Bone marrow (tissue), 2 donors: ENCODE data around the gene KRT10.
"Not testable (repeated sequence)": the region's sequence is repeated elsewhere in the genome, so short reads cannot be mapped to it uniquely, and the experiment has no call there.

Experiments used
- DNase-seq, 2 donors: peaks; one replicate each; lab custom pipeline; 2025; lab: John Stamatoyannopoulos, UW

KRT10 gene

DNA sequence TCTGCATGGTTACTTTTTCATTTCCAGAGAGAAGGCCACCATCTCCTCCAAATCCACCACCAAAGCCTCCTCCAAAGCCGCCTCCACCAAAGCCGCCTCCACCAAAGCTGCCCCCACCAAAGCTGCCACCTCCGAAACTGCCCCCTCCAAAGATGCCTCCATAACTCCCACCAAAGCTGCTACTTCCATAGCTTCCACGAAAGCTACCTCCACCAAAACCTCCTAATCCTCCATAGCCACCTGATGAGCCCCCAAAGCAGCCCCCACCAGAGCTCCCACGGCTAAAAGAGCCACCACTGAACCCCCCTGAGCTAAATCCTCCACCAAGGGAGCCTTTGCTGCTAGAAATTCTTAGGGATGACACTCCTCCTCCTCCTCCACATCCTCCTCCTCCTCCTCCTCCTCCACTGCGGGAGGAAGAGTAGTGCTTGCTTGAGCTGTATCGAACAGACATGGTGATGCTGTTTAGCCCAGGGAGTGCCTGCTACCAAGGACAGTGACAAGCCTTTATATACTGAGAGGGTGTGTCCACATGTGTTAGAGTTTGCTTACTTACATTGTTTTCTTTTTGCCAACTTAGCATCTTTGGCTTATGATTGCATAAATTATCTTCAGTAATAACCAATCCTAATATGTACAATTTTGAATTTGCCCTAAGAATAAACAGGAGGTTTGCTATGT, at the start of gene KRT10:
KRT10 (minus strand) TSS at position 483 of the 681 bp plus-strand sequence; CDS start at position 454, 29 bp downstream.
- DNase-seq: no peak

GRCh38 chr17:40871316-40871715, 48.9 kb upstream of the KRT10 start:
- no peak for DNase-seq

DNA sequence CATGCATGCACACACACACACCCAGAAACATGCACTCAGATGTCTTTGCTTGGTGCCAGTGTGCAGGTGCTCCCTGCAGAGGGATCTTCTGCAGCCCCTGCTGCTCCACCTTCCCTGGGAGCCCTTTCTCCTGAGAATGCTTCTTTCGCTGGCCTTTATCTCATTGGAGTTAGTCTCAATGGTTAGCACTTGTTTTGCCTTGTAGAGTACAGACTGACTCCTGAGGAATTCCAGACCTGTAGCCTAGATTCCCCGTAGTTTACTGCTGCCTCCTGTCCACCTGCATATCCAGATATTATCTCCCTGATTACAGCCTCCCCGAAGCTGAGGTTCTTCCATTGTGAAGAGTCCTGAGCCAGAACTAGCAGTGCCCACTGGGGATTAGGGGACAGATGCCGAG, 47.7 kb upstream of the KRT10 start:
- DNase-seq: no peak

DNA sequence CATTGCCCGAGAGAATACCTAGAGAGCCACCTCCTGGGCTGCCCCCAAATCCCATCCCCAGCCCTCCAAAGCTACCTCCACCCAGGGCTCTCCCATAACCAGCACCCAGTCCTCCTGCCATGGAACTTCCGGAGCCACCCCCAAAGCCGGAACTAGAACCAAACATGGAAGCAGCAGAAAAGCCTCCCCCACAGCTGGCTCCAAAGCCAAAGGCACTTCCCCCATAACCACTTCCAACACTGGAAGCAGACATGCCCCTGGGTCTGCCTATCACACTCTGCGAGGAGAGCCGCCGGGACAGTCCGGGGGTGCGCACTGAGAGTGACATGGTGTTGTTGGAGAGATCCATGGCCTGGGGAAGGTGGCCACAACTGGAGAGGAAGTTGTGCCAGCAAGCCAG, 44.4 kb upstream of the KRT10 start, which contains the start of gene KRT12:
KRT12 (minus strand) TSS at position 386 of the 400 bp plus-strand sequence; CDS start at position 349, 37 bp downstream.
- no peak for DNase-seq

- no peak for DNase-seq
Measured at GRCh38 chr17:40864661-40865390, 42.4 kb upstream of the KRT10 start.

- DNase-seq: no peak
Measured at GRCh38 chr17:40862985-40863733, 40.7 kb upstream of the KRT10 start.

- DNase-seq: no peak
Measured at GRCh38 chr17:40859536-40859935, 37.1 kb upstream of the KRT10 start.

GRCh38 chr17:40858667-40859066, 36.3 kb upstream of the KRT10 start:
- not testable (repeated sequence) for DNase-seq

DNA sequence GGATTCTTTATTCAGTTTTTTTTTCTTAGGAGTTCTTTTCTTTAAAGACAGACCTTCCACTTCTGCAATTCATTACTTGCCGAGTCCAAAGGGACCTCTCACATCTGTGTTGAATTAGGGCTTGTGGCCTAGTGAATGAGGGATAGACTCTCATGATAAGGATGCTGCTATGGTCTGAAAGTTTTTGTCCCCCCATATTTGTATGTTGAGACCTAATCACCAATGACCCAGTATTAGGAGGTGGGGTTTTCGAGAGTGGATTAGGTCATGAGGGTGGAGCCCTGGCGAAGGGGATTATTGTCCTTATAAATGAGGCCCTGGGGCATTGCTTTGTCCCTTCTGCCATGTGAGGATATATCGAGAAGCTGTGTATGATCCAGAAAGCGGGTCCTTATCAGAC, 35.1 kb upstream of the KRT10 start:
- DNase-seq: no peak

GRCh38 chr17:40854175-40854814, 31.9 kb upstream of the KRT10 start:
- DNase-seq: no peak

DNA sequence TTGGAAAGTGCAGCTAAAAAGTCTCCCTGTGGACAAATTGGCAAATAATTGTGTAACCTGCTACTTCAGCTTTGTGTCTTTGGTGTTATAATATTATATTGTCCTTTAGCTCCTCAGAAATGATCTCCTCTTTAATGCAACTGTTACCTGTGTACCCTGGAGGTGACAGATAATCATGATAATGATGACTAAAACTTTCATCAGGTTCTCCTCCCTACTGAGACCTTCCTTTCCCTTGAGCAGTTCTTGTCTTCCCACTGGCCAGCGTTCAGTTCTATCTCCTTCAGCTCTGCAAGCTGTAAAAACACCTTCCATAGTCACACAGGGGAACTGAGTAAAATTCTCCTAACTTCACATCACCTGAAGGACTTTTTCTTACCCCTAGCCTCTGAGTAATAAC, 29.9 kb upstream of the KRT10 start:
- DNase-seq: no peak

- no peak for DNase-seq
Measured at GRCh38 chr17:40850293-40850972, 28.0 kb upstream of the KRT10 start.

DNA sequence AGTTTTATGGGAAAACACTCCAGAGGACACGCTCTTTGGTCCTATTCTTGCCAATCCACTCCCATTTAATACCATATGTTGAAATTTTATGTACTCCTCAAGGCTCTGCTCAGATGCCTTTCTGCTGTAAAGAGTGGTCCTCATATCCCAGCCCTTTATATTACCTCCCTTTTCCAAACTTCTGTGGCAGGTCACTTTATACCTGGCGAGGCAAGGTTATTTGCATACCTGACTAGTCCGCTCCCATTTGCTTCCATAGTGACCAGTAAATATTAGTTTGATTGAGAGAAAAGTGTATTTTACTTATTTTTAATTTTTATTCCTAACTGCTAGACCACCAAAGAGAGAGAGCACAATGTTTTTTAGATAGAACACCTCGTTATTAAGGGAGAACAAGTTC, 27.3 kb upstream of the KRT10 start:
- DNase-seq: no peak

- DNase-seq: no peak
Measured at GRCh38 chr17:40848583-40849235, 26.3 kb upstream of the KRT10 start.

GRCh38 chr17:40846515-40847144, 24.2 kb upstream of the KRT10 start:
- DNase-seq: no peak

GRCh38 chr17:40844671-40845107, 22.3 kb upstream of the KRT10 start:
- DNase-seq: no peak

- DNase-seq: no peak
Measured at GRCh38 chr17:40843242-40843641, 20.8 kb upstream of the KRT10 start.

DNA sequence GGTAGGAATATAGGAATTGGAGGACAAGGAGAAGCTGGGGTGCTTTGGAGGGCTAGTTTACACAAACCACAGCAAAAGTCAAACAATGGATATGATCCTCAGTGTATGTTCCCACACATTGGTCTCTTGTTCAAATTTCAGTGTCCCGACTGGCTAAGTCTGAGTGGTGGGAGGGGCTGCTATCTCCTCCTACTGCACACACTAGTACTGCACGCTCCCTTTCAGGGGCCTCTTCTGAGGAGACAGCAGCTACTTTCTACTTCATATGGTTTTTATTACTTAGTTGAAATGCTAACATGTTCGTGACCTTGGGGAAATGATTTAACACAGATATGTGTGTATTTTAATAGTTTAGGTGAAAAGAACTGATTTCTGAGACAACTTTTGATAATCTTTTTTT, 18.8 kb upstream of the KRT10 start:
- no peak for DNase-seq

DNA sequence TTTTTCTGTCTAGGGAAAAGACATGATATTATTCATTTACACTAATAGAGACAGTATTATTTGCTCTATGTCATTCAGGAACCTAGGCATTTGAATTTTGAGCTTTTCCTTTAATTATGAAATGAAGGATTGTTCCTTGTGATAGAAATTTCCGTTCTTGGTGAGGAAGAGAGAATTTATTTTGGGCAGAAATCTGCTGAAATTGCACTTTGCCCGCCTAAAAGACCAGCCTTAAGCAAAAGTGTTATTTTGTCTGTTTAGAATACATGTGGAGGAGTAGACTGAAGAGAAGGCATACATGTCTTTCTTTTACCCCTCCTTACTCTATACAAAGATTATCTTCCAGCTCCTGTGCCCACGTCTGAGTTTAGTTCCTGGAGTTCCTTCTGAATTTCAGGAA, 16.8 kb upstream of the KRT10 start:
- DNase-seq: no peak

DNA sequence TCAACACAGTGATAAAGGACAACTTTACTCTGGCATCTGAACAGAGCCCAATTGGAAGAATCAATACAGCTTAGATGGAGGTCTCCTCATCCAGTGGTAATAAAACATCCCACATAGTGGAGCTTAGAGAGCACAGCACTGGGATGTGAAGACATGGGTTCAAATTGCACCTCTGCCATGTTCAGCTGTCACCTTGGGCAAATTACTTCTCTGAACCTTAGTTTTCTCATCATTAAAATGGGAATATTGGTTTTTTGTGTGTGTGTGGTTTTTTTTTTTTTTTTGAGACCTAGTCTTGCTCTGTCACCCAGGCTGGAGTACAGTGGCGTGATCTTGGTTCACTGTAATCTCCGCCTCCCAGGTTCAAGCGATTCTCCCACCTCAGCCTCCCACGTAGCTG, 13.6 kb upstream of the KRT10 start:
- no peak for DNase-seq

DNA sequence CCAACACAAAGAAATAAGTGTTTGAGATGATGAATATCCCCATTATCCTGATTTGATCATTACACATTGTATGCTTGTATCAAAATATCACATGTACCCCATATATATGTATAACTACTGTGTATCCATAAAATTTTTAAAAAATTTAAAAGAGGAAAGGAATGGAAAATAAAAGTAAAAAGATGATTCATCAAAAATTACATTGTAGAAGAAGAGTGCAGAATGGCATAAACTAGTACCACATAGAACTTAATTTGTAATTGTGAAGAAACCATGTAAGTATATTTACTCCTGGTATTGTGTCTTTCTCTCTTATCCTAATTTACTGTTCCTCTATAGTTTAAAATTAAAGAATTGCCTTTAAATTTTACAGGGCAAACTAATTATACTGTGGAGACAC, 11.5 kb upstream of the KRT10 start:
- no peak for DNase-seq
